Measurements from ENCODE around the gene PHYKPL.

DNA sequence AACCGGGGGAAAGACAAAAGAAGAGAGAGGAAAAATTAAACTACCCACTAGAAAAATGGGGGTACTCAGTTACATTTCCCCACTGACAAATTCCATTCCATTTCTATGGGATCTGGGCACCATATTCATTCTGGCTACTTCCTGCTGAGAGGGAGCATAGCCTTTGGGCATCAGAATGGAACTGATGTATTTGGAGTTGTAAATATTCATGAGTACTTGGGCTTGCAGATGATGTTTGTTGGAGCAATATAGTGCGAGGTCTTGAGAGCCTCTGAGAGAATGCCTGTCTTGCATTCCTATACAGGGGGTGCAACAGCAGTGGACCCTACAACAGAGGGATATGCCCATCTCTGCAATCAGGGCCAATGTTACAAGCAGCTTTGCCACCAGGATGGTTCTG is 62.1 kb downstream of the PHYKPL start:
- TF ChIP-seq, protein P1, sequence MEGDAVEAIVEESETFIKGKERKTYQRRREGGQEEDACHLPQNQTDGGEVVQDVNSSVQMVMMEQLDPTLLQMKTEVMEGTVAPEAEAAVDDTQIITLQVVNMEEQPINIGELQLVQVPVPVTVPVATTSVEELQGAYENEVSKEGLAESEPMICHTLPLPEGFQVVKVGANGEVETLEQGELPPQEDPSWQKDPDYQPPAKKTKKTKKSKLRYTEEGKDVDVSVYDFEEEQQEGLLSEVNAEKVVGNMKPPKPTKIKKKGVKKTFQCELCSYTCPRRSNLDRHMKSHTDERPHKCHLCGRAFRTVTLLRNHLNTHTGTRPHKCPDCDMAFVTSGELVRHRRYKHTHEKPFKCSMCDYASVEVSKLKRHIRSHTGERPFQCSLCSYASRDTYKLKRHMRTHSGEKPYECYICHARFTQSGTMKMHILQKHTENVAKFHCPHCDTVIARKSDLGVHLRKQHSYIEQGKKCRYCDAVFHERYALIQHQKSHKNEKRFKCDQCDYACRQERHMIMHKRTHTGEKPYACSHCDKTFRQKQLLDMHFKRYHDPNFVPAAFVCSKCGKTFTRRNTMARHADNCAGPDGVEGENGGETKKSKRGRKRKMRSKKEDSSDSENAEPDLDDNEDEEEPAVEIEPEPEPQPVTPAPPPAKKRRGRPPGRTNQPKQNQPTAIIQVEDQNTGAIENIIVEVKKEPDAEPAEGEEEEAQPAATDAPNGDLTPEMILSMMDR (IDR thresholded peaks at IDR 0.05 in 4 of 5, conservative IDR thresholded peaks at IDR 0.05 in 1 of 5), result no peak
- no peak for TF ChIP-seq POLR2A (IDR thresholded peaks at IDR 0.05)

Measured in gastrocnemius medialis (tissue), 4 donors.